Head of caudate nucleus (tissue), 42 donors: ENCODE data around the gene DEFB121.
"Not testable (repeated sequence)": the region's sequence is repeated elsewhere in the genome, so short reads cannot be mapped to it uniquely, and the experiment has no call there.

Source experiments
- DNase-seq, 42 donors: peaks; one replicate each; pipeline versions ENCODE4 v3.0.0 to v3.0.0-alpha.2; 2020 to 2021; ENCODE audit warnings: mixed read lengths in 7 of 42
- intact Hi-C: fragments of 100-400 bp; cut with DNase I; formaldehyde crosslinking; loops from one replicate; pipeline ENCODE4 v1.15.0; 2022

The DEFB121 gene

DNA sequence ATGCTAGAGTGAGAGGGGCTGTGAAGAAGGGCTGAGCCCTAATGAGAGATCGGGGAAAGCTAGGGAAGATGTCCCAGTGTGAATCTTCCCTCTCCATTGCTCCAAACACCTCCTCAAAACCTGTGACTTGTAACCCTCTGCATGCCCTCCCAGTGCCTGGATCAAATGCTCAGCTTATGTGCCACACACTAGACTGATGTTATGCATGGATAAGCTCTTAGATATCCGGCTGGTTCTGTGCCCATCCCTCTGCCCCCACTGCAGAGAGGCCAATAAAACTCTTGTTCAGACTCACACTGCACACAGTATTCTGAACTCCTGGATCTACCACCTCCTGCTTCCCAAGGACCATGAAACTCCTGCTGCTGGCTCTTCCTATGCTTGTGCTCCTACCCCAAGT, 37.7 kb downstream of the DEFB121 start, which contains the start of gene DEFB118:
TSS of gene DEFB118 (plus strand) at position 301 of the 400 bp plus-strand sequence. CDS start at position 351, 50 bp downstream.
- no peak for DNase-seq
- intact Hi-C loops: no loop called here

GRCh38 chr20:31364272-31364671, 41.7 kb downstream of the DEFB121 start:
- intact Hi-C loops, DNase-seq: not testable (repeated sequence)

DNA sequence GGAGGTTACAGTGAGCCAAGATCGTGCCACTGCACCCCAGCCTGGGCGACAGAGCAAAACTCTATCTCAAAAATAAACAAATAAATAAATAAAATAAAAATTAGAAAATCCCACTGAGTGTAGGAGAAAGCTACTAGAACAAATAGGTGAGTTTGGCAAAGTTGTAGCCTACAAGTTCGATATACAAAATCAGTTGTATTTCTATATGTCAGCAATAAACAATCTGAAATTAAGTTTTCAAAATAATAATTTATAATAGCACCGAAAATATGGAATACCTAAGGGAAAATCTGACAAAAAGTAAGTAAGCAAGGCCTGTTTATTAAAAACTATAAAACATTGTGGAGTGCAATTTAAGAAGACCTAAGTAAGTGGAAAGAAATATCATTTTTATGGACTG, 42.7 kb downstream of the DEFB121 start:
- intact Hi-C loops: no loop called here

GRCh38 chr20:31355981-31356380, 50.0 kb downstream of the DEFB121 start:
- intact Hi-C loops: no loop called here
- no peak for DNase-seq

More for the DNA sequence above, 42.7 kb downstream of the DEFB121 start:
- no peak for DNase-seq
